ENCODE results near the gene SLC38A3. TPM values are rescaled to one million over a fixed set of nuclear protein-coding genes. Genes with fewer than 3 reads are reported as not detected.

The SLC38A3 gene
- total RNA-seq, 1 donor from 2014 or later = 2.0 TPM

GRCh38 chr3:50165910-50166538, 39.0 kb upstream of the SLC38A3 start:
- no peaks in the 10 kb centered on the region for H3K27me3 ChIP-seq
- no peak overlapping the region for H3K4me3 ChIP-seq
- intact Hi-C loops (cut with DNase I) = no loop called here
- H3K9me3 ChIP-seq = no peaks in the 10 kb centered on the region
- H3K36me3 ChIP-seq = no peaks in the 10 kb centered on the region
- peak overlapping the region; percentile 86 for H3K27ac ChIP-seq
- H3K4me1 ChIP-seq = peaks cover 99% of the 10 kb centered on the region
- TF ChIP-seq, protein P1, sequence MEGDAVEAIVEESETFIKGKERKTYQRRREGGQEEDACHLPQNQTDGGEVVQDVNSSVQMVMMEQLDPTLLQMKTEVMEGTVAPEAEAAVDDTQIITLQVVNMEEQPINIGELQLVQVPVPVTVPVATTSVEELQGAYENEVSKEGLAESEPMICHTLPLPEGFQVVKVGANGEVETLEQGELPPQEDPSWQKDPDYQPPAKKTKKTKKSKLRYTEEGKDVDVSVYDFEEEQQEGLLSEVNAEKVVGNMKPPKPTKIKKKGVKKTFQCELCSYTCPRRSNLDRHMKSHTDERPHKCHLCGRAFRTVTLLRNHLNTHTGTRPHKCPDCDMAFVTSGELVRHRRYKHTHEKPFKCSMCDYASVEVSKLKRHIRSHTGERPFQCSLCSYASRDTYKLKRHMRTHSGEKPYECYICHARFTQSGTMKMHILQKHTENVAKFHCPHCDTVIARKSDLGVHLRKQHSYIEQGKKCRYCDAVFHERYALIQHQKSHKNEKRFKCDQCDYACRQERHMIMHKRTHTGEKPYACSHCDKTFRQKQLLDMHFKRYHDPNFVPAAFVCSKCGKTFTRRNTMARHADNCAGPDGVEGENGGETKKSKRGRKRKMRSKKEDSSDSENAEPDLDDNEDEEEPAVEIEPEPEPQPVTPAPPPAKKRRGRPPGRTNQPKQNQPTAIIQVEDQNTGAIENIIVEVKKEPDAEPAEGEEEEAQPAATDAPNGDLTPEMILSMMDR (IDR thresholded peaks at IDR 0.05) = no peak
- peak in 1 of 2 donors; percentile 9 for TF ChIP-seq POLR2AphosphoS5 (IDR thresholded peaks at IDR 0.05; ENCODE audit: insufficient read depth in 1 of 2, low read depth in 1 of 2)
- DNase-seq (ENCODE audit: extremely low spot score in 2 of 2) = no peak

DNA sequence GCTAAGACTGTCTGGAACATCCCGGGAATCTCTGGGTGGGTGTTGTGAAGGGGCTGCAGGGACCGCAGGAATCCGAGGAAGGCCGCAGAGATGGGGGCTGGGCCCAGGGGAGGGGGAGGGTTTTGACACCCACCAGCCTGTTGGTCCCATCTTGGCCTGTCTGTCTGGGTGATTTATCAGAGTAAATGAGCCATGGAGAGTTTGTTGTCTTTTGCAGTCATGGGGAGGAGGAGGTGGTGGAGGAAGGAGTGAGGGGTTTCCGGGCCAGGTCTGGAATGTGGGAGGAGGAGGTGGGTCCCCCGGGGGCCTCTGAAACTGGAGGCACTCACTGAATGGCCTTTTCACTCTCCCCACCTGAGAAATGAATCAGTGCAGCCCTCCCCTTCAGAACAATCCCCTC, 38.5 kb upstream of the SLC38A3 start:
- Histone ChIP-seq H3K27me3 (no peaks in the 10 kb centered on the region), H3K27ac (peak overlapping the region; percentile 86), H3K4me3 (no peak overlapping the region), H3K36me3 (no peaks in the 10 kb centered on the region), H3K9me3 (no peaks in the 10 kb centered on the region), H3K4me1 (peaks cover 99% of the 10 kb centered on the region)
- DNase-seq (ENCODE audit: extremely low spot score in 2 of 2) = no peak
- intact Hi-C loops (cut with DNase I) = no loop called here
- no peak for TF ChIP-seq POLR2A (IDR thresholded peaks at IDR 0.05)
- TF ChIP-seq, protein P1 (IDR thresholded peaks at IDR 0.05) = no peak
- TF ChIP-seq POLR2AphosphoS5 (IDR thresholded peaks at IDR 0.05; ENCODE audit: insufficient read depth in 1 of 2, low read depth in 1 of 2) = no peak

DNA sequence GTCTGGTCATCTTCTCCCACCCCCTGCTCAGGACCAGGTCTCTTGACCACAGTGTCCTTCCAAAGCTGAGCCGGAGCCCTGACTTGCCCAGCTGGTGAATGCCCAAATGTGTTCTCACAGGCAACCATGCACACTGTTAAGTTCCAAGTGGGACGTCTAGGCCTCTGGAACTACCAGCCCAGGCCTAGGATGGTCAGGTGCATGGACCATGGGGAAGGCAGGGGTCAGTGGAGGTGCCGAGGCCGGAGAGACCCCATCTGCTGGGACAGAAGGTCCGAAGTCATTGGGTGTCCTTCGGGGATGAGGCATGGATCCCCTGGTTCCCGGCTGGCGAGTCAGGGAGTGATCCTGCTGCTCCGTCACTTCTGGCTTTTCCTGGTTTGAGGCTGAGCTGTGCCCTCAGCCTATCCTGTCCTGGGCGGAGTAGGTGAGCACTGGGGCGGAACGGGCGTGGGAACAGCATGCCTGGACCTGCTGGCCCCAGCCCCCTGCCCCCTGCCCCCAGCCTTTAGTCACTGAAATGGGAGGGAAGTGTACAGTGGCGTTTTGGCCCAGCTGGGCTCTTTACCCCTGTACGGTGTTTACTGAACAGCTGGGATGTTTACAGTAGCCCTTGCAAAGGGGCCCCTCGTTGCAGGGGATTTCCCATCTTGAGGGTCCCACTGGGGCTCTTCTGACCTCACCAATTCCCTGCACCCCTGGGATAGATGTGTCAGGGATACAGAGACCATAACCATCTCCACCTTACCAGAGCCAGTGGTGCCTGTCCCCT, 37.8 kb upstream of the SLC38A3 start:
- intact Hi-C loops (cut with DNase I) = no loop called here
- TF ChIP-seq, protein P1 (IDR thresholded peaks at IDR 0.05) = no peak
- peak in 1 of 2 donors; percentile 39 for TF ChIP-seq POLR2AphosphoS5 (IDR thresholded peaks at IDR 0.05; ENCODE audit: insufficient read depth in 1 of 2, low read depth in 1 of 2)
- H3K27ac ChIP-seq = peak overlapping the region; percentile 86
- H3K9me3 ChIP-seq = no peaks in the 10 kb centered on the region
- H3K4me3 ChIP-seq = no peak overlapping the region
- peaks cover 99% of the 10 kb centered on the region for H3K4me1 ChIP-seq
- no peaks in the 10 kb centered on the region for H3K36me3 ChIP-seq
- no peak for DNase-seq (ENCODE audit: extremely low spot score in 2 of 2)
- no peaks in the 10 kb centered on the region for H3K27me3 ChIP-seq

- peaks cover 99% of the 10 kb centered on the region for H3K4me1 ChIP-seq
- peak overlapping the region; percentile 86 for H3K27ac ChIP-seq
- intact Hi-C loops (cut with DNase I) = no loop called here
- no peak for DNase-seq (ENCODE audit: extremely low spot score in 2 of 2)
- no peak overlapping the region for H3K4me3 ChIP-seq
- no peaks in the 10 kb centered on the region for H3K36me3 ChIP-seq
- no peaks in the 10 kb centered on the region for H3K27me3 ChIP-seq
- H3K9me3 ChIP-seq = no peaks in the 10 kb centered on the region
- TF ChIP-seq POLR2A (IDR thresholded peaks at IDR 0.05) = no peak
- TF ChIP-seq POLR2AphosphoS5 (IDR thresholded peaks at IDR 0.05; ENCODE audit: insufficient read depth in 1 of 2, low read depth in 1 of 2) = no peak
- TF ChIP-seq, protein P1 (IDR thresholded peaks at IDR 0.05) = no peak
Observed at GRCh38 chr3:50167841-50168209, 37.2 kb upstream of the SLC38A3 start.

- no peaks in the 10 kb centered on the region for H3K9me3 ChIP-seq
- no peaks in the 10 kb centered on the region for H3K27me3 ChIP-seq
- no peaks in the 10 kb centered on the region for H3K36me3 ChIP-seq
- TF ChIP-seq POLR2AphosphoS5 (IDR thresholded peaks at IDR 0.05; ENCODE audit: insufficient read depth in 1 of 2, low read depth in 1 of 2) = no peak
- TF ChIP-seq POLR2A (IDR thresholded peaks at IDR 0.05) = no peak
- TF ChIP-seq, protein P1 (IDR thresholded peaks at IDR 0.05) = no peak
- peaks cover 94% of the 10 kb centered on the region for H3K4me1 ChIP-seq
- intact Hi-C loops (cut with DNase I) = no loop called here
- no peak for DNase-seq (ENCODE audit: extremely low spot score in 2 of 2)
- peak overlapping the region; percentile 86 for H3K27ac ChIP-seq
- H3K4me3 ChIP-seq = no peak overlapping the region
Observed at GRCh38 chr3:50168388-50168787, 36.7 kb upstream of the SLC38A3 start.
